Spleen (tissue), 7 donors: ENCODE data around the gene TMEM18.

Experiments used
- POLR2A ChIP-seq, 3 donors: fragments of 450-650 bp; IDR thresholded peaks; one replicate each; pipeline ENCODE4 v1.5.1; 2017; ENCODE audit warnings: antibody characterized with exemption in 3 of 3, mild to moderate bottlenecking in 1 of 3
- POLR2AphosphoS5 ChIP-seq, 3 donors: sonication (generic); formaldehyde crosslinking; IDR thresholded peaks; one replicate each; pipeline ENCODE4 v1.5.1; 2017; ENCODE audit warnings: antibody characterized with exemption in 3 of 3
- TF ChIP-seq, protein P1 (sequence below), 11 experiments: fragments of 200-600 bp in 7 of 11; fragments of 450-650 bp in 4 of 11; sonication (generic) in 4 of 11; IDR thresholded peaks in 8 of 11; conservative IDR thresholded peaks in 3 of 11; 1 replicate in 7 of 11; 2 replicates in 4 of 11; pipeline versions ENCODE4 v1.4.0 to v1.8.0; 2016 to 2021; ENCODE audit warnings: antibody characterized with exemption in 11 of 11, inconsistent platforms in 4 of 11, mild to moderate bottlenecking in 1 of 11
- donor health status: DM: no; HTN: no; CAD: no; lungs with moderate emphysema.
- donor health status: DM: no; HTN: no; CAD: no.
- donor health status: DM: no; HTN: no; CAD: no.

DNA sequence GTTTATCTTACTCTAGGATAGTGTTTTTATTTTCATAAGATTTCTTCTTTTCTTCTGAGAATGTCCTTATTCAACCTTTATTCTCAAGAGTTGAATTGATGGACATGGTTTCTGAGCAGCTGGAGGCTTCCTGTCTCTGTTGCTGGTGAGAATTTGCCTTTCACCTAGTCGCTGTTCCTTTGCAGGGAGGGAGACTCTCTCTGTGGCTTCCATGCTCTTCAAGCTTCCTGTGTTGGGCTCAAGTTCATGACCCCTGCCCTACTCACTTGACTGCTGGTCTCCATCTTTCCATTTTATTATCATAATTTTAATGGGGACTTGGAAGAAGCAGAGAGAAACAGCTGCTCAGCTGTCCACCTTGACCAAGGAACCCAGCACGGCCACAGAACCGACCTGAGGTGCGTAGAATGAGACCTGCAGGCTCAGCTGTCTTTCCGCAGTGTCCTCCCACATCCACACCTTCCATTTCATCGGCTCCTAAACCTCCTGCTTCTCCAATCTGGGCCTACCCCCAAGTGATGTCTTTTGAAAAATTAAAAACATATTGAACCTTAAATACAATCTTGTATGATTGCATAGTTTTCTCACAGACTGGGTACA lies 24.2 kb downstream of the TMEM18 start:
- TF ChIP-seq, protein P1, sequence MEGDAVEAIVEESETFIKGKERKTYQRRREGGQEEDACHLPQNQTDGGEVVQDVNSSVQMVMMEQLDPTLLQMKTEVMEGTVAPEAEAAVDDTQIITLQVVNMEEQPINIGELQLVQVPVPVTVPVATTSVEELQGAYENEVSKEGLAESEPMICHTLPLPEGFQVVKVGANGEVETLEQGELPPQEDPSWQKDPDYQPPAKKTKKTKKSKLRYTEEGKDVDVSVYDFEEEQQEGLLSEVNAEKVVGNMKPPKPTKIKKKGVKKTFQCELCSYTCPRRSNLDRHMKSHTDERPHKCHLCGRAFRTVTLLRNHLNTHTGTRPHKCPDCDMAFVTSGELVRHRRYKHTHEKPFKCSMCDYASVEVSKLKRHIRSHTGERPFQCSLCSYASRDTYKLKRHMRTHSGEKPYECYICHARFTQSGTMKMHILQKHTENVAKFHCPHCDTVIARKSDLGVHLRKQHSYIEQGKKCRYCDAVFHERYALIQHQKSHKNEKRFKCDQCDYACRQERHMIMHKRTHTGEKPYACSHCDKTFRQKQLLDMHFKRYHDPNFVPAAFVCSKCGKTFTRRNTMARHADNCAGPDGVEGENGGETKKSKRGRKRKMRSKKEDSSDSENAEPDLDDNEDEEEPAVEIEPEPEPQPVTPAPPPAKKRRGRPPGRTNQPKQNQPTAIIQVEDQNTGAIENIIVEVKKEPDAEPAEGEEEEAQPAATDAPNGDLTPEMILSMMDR (IDR thresholded peaks at IDR 0.05 in 8 of 11, conservative IDR thresholded peaks at IDR 0.05 in 3 of 11), result no peak
- TF ChIP-seq POLR2A (IDR thresholded peaks at IDR 0.05), result no peak
- TF ChIP-seq POLR2AphosphoS5 (IDR thresholded peaks at IDR 0.05), result no peak
